Activated T-cell treated with anti-CD3 and anti-CD28 coated beads, Interleukin-2, amount 50 U/mL, for 72 hours (primary cell): Measurements from ENCODE around the gene PARPBP. TPM values are rescaled to one million over a fixed set of nuclear protein-coding genes. Genes with fewer than 3 reads are reported as not detected.

ENCODE experiments used
- ATAC-seq, 2 donors: fragments of 150-1000 bp; cut with Tn5 transposase; replicated peaks in 1 of 2; 2 replicates each; pipeline ENCODE4 v1.10.0; 2021; ENCODE audit warnings: moderate library complexity in 2 of 2, mild to moderate bottlenecking in 1 of 2
- DNase-seq, 2 donors: peaks; one replicate each; pipeline ENCODE4 v3.0.0; 2021 to 2022; ENCODE audit warnings: mixed read lengths in 1 of 2
- H3K27ac Mint-ChIP-seq: one replicate; pipeline ENCODE4 v1.8.0; 2022; ENCODE audit warnings: mild to moderate bottlenecking, moderate library complexity, mixed read lengths
- H3K27me3 Mint-ChIP-seq: one replicate; pipeline ENCODE4 v1.8.0; 2022; ENCODE audit warnings: low read depth, mixed read lengths
- H3K36me3 Mint-ChIP-seq, 2 donors: one replicate each; pipeline ENCODE4 v1.8.0; 2022; ENCODE audit warnings: mixed read lengths in 2 of 2, mild to moderate bottlenecking in 1 of 2; ENCODE audit not compliant: insufficient read depth in 2 of 2
- H3K4me1 Mint-ChIP-seq: one replicate; pipeline ENCODE4 v1.8.0; 2022; ENCODE audit warnings: low read depth, mixed read lengths
- H3K4me3 Mint-ChIP-seq, 2 donors: one replicate each; pipeline ENCODE4 v1.8.0; 2022; ENCODE audit warnings: mild to moderate bottlenecking in 2 of 2, mixed read lengths in 2 of 2, moderate library complexity in 2 of 2
- H3K9me3 Mint-ChIP-seq, 2 donors: one replicate each; pipeline ENCODE4 v1.8.0; 2022; ENCODE audit warnings: mixed read lengths in 2 of 2
- total RNA-seq, 2 donors: library from RNA; stranded (reverse); gene quantifications; one replicate each; pipeline ENCODE4 v1.2.3, GENCODE V29; 2022

Gene PARPBP
- total RNA-seq, 2 donors from 2014 or later = 17.7 to 19.1 TPM

GRCh38 chr12:102171951-102172350, 52.0 kb downstream of the PARPBP start:
- Mint-ChIP-seq H3K9me3 (no peaks in the 10 kb centered on the region), H3K27ac (peak overlapping the region; percentile 8), H3K4me1 (peaks cover 21% of the 10 kb centered on the region), H3K27me3 (no peaks in the 10 kb centered on the region), H3K36me3 (no peaks in the 10 kb centered on the region), H3K4me3 (no peak overlapping the region)
- DNase-seq (no peak), ATAC-seq (no peak)

- H3K27ac Mint-ChIP-seq = peak overlapping the region; percentile 29
- ATAC-seq = no peak
These were observed 52.5 kb downstream of the PARPBP start for GRCh38 chr12:102172436-102172835.

GRCh38 chr12:102174117-102174516, 54.1 kb downstream of the PARPBP start:
- DNase-seq = no peak
- H3K27me3 Mint-ChIP-seq = no peaks in the 10 kb centered on the region
- no peak overlapping the region for H3K27ac Mint-ChIP-seq
- H3K9me3 Mint-ChIP-seq = no peaks in the 10 kb centered on the region
- H3K4me1 Mint-ChIP-seq = peaks cover 4% of the 10 kb centered on the region
- ATAC-seq = no peak
- no peak overlapping the region for H3K4me3 Mint-ChIP-seq
- no peaks in the 10 kb centered on the region for H3K36me3 Mint-ChIP-seq

More at GRCh38 chr12:102172436-102172835, 52.5 kb downstream of the PARPBP start:
- H3K9me3 Mint-ChIP-seq = no peaks in the 10 kb centered on the region
- peaks cover 16% of the 10 kb centered on the region for H3K4me1 Mint-ChIP-seq
- H3K36me3 Mint-ChIP-seq = no peaks in the 10 kb centered on the region
- H3K27me3 Mint-ChIP-seq = no peaks in the 10 kb centered on the region
- no peak for DNase-seq
- no peak overlapping the region for H3K4me3 Mint-ChIP-seq

GRCh38 chr12:102174761-102175160, 54.8 kb downstream of the PARPBP start:
- Mint-ChIP-seq H3K4me1 (no peaks in the 10 kb centered on the region), H3K36me3 (peaks cover 0 to 2% of the 10 kb centered on the region in 2 donors), H3K4me3 (no peak overlapping the region), H3K27me3 (no peaks in the 10 kb centered on the region), H3K9me3 (no peaks in the 10 kb centered on the region), H3K27ac (no peak overlapping the region)
- DNase-seq (no peak), ATAC-seq (no peak)

GRCh38 chr12:102182635-102183034, 62.7 kb downstream of the PARPBP start:
- H3K27ac Mint-ChIP-seq = peak overlapping the region; percentile 60
- DNase-seq = no peak
- H3K9me3 Mint-ChIP-seq = no peaks in the 10 kb centered on the region
- H3K4me1 Mint-ChIP-seq = peaks cover 4% of the 10 kb centered on the region
- no peaks in the 10 kb centered on the region for H3K27me3 Mint-ChIP-seq
- ATAC-seq = peak; percentile 27 to 62
- H3K36me3 Mint-ChIP-seq = peaks cover 2 to 3% of the 10 kb centered on the region in 2 donors
- no peak overlapping the region for H3K4me3 Mint-ChIP-seq

- Mint-ChIP-seq H3K4me1 (peaks cover 16% of the 10 kb centered on the region), H3K27me3 (no peaks in the 10 kb centered on the region), H3K36me3 (peaks cover 0 to 3% of the 10 kb centered on the region in 2 donors), H3K27ac (no peak overlapping the region), H3K9me3 (no peaks in the 10 kb centered on the region), H3K4me3 (no peak overlapping the region)
- DNase-seq = no peak
- no peak for ATAC-seq
These were observed 75.8 kb downstream of the PARPBP start for GRCh38 chr12:102195826-102196225.

- Mint-ChIP-seq H3K9me3 (no peaks in the 10 kb centered on the region), H3K36me3 (peaks cover 0 to 3% of the 10 kb centered on the region in 2 donors), H3K27me3 (no peaks in the 10 kb centered on the region), H3K27ac (peak within 1 kb of the TSS; percentile 46), H3K4me1 (peaks cover 16% of the 10 kb centered on the region), H3K4me3 (peak within 1 kb of the TSS in 1 of 2 donors; percentile 43)
- DNase-seq (no peak), ATAC-seq (peak; percentile 95 to 99)
These were observed 77.8 kb downstream of the PARPBP start, which contains the start of gene PMCH for GRCh38 chr12:102197789-102198188. TSS of gene PMCH (minus strand) at chr12:102197833. CDS start at chr12:102197770, 63 bp downstream.

- no peaks in the 10 kb centered on the region for H3K27me3 Mint-ChIP-seq
- DNase-seq = no peak
- no peak overlapping the region for H3K4me3 Mint-ChIP-seq
- no peak overlapping the region for H3K27ac Mint-ChIP-seq
- peaks cover 6 to 8% of the 10 kb centered on the region in 2 donors for H3K9me3 Mint-ChIP-seq
- peaks cover 30% of the 10 kb centered on the region for H3K4me1 Mint-ChIP-seq
- H3K36me3 Mint-ChIP-seq = peaks cover 9 to 16% of the 10 kb centered on the region in 2 donors
- no peak for ATAC-seq
These were observed 81.6 kb downstream of the PARPBP start for GRCh38 chr12:102201436-102202061.

- ATAC-seq (no peak), DNase-seq (no peak)
- peaks cover 22% of the 10 kb centered on the region for H3K4me1 Mint-ChIP-seq
- H3K27ac Mint-ChIP-seq = no peak overlapping the region
- no peak overlapping the region for H3K4me3 Mint-ChIP-seq
- peaks cover 11 to 20% of the 10 kb centered on the region in 2 donors for H3K36me3 Mint-ChIP-seq
- H3K27me3 Mint-ChIP-seq = no peaks in the 10 kb centered on the region
- peaks cover 9 to 11% of the 10 kb centered on the region in 2 donors for H3K9me3 Mint-ChIP-seq
These were observed 82.6 kb downstream of the PARPBP start for GRCh38 chr12:102202556-102202955.

- H3K36me3 Mint-ChIP-seq = peaks cover 20 to 32% of the 10 kb centered on the region in 2 donors
- no peaks in the 10 kb centered on the region for H3K27me3 Mint-ChIP-seq
- H3K9me3 Mint-ChIP-seq = peaks cover 15 to 19% of the 10 kb centered on the region in 2 donors
- H3K4me1 Mint-ChIP-seq = peaks cover 14% of the 10 kb centered on the region
- H3K4me3 Mint-ChIP-seq = no peak overlapping the region
- H3K27ac Mint-ChIP-seq = peak overlapping the region; percentile 30
- ATAC-seq = peak; percentile 47 to 66
- no peak for DNase-seq
These were observed 84.0 kb downstream of the PARPBP start for GRCh38 chr12:102204025-102204424.

GRCh38 chr12:102215992-102216691, 96.2 kb downstream of the PARPBP start:
- Mint-ChIP-seq H3K4me1 (no peaks in the 10 kb centered on the region), H3K27me3 (no peaks in the 10 kb centered on the region), H3K4me3 (no peak overlapping the region), H3K9me3 (no peaks in the 10 kb centered on the region), H3K36me3 (no peaks in the 10 kb centered on the region), H3K27ac (no peak overlapping the region)
- DNase-seq (no peak), ATAC-seq (no peak)

GRCh38 chr12:102220736-102221135, 100.8 kb downstream of the PARPBP start:
- ATAC-seq = no peak
- Mint-ChIP-seq H3K4me3 (no peak overlapping the region), H3K27me3 (no peaks in the 10 kb centered on the region), H3K9me3 (no peaks in the 10 kb centered on the region), H3K4me1 (no peaks in the 10 kb centered on the region), H3K36me3 (no peaks in the 10 kb centered on the region), H3K27ac (no peak overlapping the region)
- DNase-seq = no peak

- H3K27ac Mint-ChIP-seq = no peak overlapping the region
These were observed 108.0 kb downstream of the PARPBP start for GRCh38 chr12:102227954-102228353.

More at GRCh38 chr12:102227954-102228353, 108.0 kb downstream of the PARPBP start:
- H3K27me3 Mint-ChIP-seq = peaks cover 11% of the 10 kb centered on the region
- H3K9me3 Mint-ChIP-seq = no peaks in the 10 kb centered on the region
- H3K36me3 Mint-ChIP-seq = no peaks in the 10 kb centered on the region
- no peak for DNase-seq
- no peak for ATAC-seq
- no peak overlapping the region for H3K4me3 Mint-ChIP-seq
- no peaks in the 10 kb centered on the region for H3K4me1 Mint-ChIP-seq
